ENCODE results near the gene AGTPBP1.
"Not testable (repeated sequence)": the region's sequence is repeated elsewhere in the genome, so short reads cannot be mapped to it uniquely, and the experiment has no call there.

DNA sequence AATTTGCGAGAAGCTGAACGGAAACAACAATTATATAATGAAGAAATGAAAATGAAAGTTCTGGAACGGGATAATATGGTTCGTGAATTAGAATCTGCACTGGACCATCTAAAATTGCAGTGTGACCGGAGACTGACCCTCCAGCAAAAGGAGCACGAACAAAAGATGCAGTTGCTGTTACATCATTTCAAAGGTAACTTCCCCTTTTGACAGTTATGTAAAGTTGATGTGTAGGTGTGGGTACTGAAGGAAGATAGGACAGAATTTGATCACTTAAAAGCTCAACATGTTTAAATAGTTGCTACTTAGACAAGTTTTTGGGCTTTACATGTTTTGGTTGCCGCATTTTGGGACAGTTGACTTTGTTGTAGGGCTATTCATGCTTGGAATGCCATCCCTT, 32.1 kb upstream of the AGTPBP1 start:
- TF ChIP-seq, protein P1, sequence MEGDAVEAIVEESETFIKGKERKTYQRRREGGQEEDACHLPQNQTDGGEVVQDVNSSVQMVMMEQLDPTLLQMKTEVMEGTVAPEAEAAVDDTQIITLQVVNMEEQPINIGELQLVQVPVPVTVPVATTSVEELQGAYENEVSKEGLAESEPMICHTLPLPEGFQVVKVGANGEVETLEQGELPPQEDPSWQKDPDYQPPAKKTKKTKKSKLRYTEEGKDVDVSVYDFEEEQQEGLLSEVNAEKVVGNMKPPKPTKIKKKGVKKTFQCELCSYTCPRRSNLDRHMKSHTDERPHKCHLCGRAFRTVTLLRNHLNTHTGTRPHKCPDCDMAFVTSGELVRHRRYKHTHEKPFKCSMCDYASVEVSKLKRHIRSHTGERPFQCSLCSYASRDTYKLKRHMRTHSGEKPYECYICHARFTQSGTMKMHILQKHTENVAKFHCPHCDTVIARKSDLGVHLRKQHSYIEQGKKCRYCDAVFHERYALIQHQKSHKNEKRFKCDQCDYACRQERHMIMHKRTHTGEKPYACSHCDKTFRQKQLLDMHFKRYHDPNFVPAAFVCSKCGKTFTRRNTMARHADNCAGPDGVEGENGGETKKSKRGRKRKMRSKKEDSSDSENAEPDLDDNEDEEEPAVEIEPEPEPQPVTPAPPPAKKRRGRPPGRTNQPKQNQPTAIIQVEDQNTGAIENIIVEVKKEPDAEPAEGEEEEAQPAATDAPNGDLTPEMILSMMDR (IDR thresholded peaks at IDR 0.05; ENCODE audit: control extremely low read depth in 1 of 3, insufficient read depth in 1 of 3, low read depth in 1 of 3, low read length in 3 of 3), result not testable (repeated sequence)
- TF ChIP-seq, protein P2, sequence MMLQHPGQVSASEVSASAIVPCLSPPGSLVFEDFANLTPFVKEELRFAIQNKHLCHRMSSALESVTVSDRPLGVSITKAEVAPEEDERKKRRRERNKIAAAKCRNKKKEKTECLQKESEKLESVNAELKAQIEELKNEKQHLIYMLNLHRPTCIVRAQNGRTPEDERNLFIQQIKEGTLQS (IDR thresholded peaks at IDR 0.05; ENCODE audit: insufficient read depth, low read depth, low read length), result not testable (repeated sequence)
- not testable (repeated sequence) for TF ChIP-seq POLR2A (IDR thresholded peaks at IDR 0.05; ENCODE audit: control extremely low read depth in 1 of 2, low read depth in 2 of 2, low read length in 2 of 2); SP2 (IDR thresholded peaks at IDR 0.05; ENCODE audit: low read length); TCF12 (IDR thresholded peaks at IDR 0.05; ENCODE audit: low read depth, low read length); RAD21 (IDR thresholded peaks at IDR 0.05 in 1 of 2, conservative IDR thresholded peaks at IDR 0.05 in 1 of 2; ENCODE audit: low read depth in 2 of 2, low read length in 2 of 2); POLR2AphosphoS5 (IDR thresholded peaks at IDR 0.05; ENCODE audit: low read depth, low read length); EZH2 (IDR thresholded peaks at IDR 0.05; ENCODE audit: low read depth, low read length, severe bottlenecking); CEBPB (IDR thresholded peaks at IDR 0.05; ENCODE audit: low read depth, low read length)
- TF ChIP-seq, protein P3, sequence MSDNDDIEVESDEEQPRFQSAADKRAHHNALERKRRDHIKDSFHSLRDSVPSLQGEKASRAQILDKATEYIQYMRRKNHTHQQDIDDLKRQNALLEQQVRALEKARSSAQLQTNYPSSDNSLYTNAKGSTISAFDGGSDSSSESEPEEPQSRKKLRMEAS (IDR thresholded peaks at IDR 0.05), result not testable (repeated sequence)

Data from H1 (cell line).